SK-N-SH treated with all-trans-retinoic acid at 6 μM for 48 hours (cell line): ENCODE results near the gene PIK3CD.

Source experiments
- ARNTL ChIP-seq: fragments of 450-650 bp; formaldehyde crosslinking; IDR thresholded peaks from 2 replicates; pipeline ENCODE4 v1.5.0; 2020; ENCODE audit warnings: low read depth, mild to moderate bottlenecking, moderate library complexity, borderline replicate concordance
- GLIS3 ChIP-seq: fragments of 250-450 bp; sonication (Bioruptor Pico); IDR thresholded peaks from 2 replicates; pipeline ENCODE4 v1.5.0; 2020; ENCODE audit warnings: mild to moderate bottlenecking, moderate library complexity
- PATZ1 ChIP-seq: fragments of 250-450 bp; sonication (Bioruptor Pico); IDR thresholded peaks from 2 replicates; pipeline ENCODE4 v1.8.0; 2020; ENCODE audit warnings: mild to moderate bottlenecking, moderate library complexity, borderline replicate concordance

- TF ChIP-seq ARNTL, result no peak
- TF ChIP-seq GLIS3 (CRISPR knock-in tag), result no peak
- no peak for TF ChIP-seq PATZ1 (CRISPR knock-in tag)
These were observed 2.0 kb downstream of the PIK3CD start for GRCh38 chr1:9653491-9654050.
